Activated T-cell treated with anti-CD3 and anti-CD28 coated beads for 24 hours (primary cell): ENCODE results near the gene GKN2.

Source experiments
- DNase-seq: peaks from one replicate; pipeline ENCODE4 v3.0.0-alpha.2; 2020; ENCODE audit warnings: low read depth

GKN2 gene, protein sequence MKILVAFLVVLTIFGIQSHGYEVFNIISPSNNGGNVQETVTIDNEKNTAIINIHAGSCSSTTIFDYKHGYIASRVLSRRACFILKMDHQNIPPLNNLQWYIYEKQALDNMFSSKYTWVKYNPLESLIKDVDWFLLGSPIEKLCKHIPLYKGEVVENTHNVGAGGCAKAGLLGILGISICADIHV

GRCh38 chr2:68952887-68953521, at the start of gene GKN2:
Gene GKN2, minus strand, starts transcription at chr2:68952893. Its CDS starts 32 bp downstream, at chr2:68952861.
- DNase-seq, result no peak

GRCh38 chr2:69001879-69002278, 49.2 kb upstream of the GKN2 start:
- DNase-seq, result no peak

DNA sequence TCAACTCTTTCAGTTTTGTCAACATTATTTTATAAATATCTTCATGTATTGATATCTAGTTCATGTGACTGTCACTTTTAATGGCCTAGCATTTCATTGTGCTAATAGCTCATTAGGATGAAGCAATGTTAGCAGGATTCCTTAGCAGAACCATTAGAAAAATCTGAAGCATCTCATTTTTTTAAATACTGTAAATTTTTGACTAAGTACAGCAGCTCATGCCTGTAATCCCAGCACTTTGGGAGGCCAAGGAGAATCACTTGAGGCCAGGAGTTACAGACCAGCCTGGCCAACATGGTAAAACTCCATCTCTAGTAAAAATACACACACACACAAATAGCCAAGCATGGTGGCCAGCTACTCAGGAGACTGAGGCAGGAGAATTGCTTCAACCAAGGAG, 44.7 kb upstream of the GKN2 start:
- no peak for DNase-seq

DNA sequence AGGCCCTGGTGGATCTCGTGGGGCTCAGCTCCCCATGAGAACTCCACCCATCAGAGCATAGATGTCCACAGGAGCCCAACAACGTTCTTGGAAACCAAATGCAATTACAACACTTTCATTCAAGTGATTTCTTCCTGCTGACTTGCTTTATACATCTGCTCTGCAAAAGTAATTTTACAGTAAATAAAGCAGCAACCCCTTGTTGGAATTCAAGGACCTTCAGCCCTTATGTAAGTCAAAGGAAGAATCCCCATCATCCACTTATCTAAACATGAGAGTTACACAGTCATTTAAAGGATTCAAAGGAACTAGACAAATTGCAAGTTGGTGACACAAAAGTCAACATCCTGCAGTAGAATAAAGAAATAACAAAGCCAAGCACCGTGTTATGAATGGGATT, 43.2 kb upstream of the GKN2 start:
- no peak for DNase-seq

DNA sequence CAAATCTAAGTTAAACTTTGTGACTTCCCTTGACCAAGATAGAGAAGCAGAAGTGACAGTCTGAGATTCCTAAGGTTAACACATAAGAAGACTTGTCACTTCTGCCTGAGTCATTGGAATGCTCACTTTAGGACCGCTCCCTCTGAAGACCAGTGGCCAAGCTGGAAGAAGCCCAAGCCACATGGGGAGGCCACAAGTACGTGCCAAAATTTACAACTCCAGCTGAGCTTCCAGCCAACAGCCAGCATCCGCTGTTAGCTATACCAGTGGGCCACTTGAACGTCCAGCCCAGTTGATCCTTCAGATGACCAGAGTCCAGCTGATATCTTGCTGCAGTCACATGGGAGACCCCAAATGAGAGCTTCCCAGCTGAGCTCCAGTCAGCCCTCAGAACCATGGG, 42.2 kb upstream of the GKN2 start:
- no peak for DNase-seq

GRCh38 chr2:68993660-68994059, 41.0 kb upstream of the GKN2 start:
- no peak for DNase-seq

GRCh38 chr2:68992933-68993332, 40.2 kb upstream of the GKN2 start:
- no peak for DNase-seq

- no peak for DNase-seq
These were observed 39.6 kb upstream of the GKN2 start for GRCh38 chr2:68992341-68992740.

DNA sequence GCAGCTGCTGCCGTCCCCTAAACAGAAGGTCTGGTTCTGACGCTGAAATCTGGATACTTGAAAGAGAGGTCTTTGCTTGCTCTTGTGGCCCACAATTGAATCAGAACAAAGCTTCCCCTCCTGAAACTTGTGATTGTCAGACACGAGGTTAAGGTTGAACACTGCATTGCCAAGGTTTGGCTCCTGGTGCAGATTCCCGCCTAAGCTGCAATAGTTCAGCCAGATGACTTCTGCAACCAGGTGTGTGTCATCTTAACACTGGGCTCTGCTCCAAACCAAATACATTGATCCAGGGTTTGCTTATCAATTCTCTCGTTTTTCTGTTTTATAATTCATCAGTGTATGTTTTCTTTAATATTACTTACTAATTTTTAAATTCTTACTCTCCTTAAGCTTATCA, 36.3 kb upstream of the GKN2 start:
- no peak for DNase-seq

GRCh38 chr2:68987021-68987503, 34.4 kb upstream of the GKN2 start:
- DNase-seq, result no peak

DNA sequence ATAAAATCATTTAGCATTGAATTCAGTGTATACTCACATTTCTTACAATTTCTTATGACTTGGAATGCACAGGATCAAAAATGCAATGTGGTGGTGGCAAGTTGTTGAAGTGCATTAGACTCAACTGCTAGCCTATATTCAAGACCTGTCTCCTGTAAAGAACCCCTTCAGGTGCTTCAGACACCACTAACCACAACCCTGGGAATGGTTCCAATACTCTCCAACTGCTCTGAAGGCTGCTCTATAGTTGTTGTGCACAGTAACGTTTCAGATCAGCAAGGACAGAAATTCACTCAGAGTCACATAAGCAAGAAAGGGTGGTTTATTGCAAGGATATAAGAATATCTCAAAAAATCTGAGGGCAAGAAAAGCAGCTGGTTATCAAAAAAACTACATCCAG, 28.3 kb upstream of the GKN2 start:
- no peak for DNase-seq

GRCh38 chr2:68978098-68978497, 25.4 kb upstream of the GKN2 start:
- no peak for DNase-seq

GRCh38 chr2:68977453-68977852, 24.8 kb upstream of the GKN2 start:
- DNase-seq, result no peak

DNA sequence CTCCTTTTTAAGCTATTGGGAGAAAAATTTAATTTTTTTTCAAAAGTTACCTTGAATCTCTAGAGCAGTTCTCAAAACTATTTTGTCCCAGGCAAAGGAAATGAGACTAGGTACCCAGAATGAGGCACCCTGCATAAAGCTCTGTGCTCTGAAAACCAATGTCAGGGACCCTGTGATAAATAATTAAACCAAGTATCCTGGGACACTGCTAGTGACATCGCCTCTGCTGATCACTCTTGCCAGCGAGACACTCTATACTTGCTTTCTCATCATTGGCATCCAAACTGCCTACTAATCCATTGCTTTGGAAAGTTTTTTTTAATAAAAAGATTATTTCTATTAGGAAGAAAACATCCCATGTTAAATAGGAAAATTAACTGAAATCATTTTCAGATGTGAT, 23.2 kb upstream of the GKN2 start:
- DNase-seq, result no peak

DNA sequence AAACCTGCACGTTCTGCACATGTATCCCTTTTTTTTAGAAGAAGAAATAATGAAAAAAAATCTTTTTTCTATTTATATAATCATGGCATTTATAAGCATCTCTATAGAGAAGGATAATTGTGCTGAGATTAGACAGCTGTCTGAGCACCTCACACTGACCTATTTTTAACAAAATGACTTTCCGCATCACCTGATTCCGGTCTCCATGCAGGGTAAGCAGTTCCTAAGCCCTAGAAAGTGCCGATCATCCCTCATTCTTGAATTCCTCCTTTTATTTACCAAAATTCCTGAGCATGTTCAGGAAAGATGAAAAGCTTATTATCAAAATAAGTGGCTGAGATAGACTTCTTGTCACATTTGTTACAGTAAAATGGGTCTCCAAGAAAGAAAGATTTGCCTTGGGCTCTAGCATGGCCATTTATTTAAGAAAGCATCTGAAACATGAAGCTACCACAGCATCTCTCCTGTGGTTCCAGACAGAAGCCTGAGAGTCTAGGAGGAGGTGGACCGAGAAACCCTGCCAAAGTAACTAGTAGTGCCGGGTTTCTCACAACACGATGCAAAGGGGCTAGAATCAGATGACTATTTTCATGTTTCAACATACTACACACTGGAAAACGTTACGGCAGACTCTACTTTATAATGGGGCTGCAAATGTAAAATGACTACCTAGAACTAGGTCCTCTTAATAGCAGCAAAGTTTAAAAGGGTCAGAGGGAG, 22.4 kb upstream of the GKN2 start:
- DNase-seq, result no peak

- DNase-seq, result no peak
These were observed 21.6 kb upstream of the GKN2 start, which contains the start of gene GKN1 for GRCh38 chr2:68974251-68974650. Gene GKN1, plus strand, starts transcription at chr2:68974636. Its CDS starts 42 bp downstream, at chr2:68974678.

DNA sequence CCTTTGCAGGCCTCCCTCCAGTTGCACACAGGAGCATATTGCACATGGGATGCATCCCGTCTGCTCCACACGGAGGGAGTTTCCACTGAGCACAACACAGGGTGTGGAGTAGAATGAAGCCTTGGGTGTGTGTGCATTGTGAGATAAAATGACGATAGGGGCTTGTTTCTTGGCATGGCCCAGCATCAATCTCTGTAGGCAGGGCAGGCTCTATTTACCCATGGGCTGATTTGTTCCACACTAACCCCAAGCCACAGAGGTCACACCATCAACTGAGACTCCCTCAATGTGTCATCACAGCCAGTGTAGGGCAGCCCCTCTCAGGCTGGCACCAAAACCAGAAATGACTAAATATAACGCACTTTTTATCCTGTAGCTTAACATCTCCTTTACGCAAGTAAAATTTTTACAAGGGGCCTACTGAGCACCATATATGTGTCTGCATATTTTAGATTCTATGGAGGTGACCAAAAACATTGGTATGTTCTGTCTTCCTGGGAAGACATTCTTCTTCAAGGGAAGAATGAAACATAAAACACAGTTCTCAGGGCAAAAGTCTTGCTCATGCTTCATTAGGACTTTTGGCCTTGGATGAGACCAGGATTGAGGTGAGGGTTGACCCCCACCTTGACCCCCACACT, 19.0 kb upstream of the GKN2 start:
- no peak for DNase-seq

- no peak for DNase-seq
These were observed 18.0 kb upstream of the GKN2 start for GRCh38 chr2:68970566-68971265.

DNA sequence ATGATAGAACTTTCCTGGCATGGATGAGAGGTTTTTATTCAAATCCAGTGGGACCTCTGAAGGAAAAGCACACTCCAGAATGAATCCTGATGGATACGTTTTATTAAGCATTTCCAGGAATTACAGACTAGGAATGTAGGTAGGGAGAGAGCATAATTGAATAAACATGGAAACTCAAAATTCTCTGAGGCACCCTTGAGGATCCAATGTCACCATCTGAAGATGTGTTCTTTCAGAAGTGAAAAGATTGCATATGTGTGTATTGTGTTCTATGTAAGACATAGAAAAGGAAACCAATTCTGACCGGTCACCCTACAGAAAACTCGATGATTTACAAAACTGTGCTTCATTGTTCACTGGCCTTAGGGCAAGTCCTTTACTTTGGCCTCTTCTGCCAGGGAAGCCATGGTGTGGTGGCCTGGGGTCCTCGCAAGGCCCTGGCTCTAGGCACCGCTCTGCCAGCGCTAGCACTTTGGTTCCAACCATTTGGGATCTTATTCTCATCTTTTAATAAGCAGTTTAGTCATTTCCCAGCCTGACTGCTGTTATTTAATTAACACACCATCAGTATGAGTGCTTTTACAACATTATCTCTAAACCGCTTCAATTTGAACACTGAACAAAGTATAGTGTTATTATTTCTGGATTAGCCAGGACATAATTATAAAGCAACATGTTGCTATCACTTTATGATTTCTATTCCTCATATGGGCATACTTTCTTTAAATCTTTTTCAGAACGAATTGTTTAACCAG, 17.2 kb upstream of the GKN2 start:
- no peak for DNase-seq

- DNase-seq, result no peak
These were observed 15.5 kb upstream of the GKN2 start for GRCh38 chr2:68968221-68968620.

- DNase-seq, result no peak
These were observed 11.6 kb upstream of the GKN2 start for GRCh38 chr2:68964282-68964681.
